B cell (primary cell): ENCODE data around the gene RALA.

ENCODE experiments used
- CTCF ChIP-seq: fragments of 200-600 bp; IDR thresholded peaks from one replicate; pipeline ENCODE4 v1.8.0; 2022; ENCODE audit warnings: antibody characterized with exemption, mild to moderate bottlenecking
- EZH2 ChIP-seq: IDR thresholded peaks from 2 replicates; pipeline ENCODE4 v1.6.1; 2012; ENCODE audit warnings: borderline replicate concordance, low read depth, mild to moderate bottlenecking, moderate library complexity, low read length; ENCODE audit not compliant: insufficient read depth, poor library complexity, severe bottlenecking

- TF ChIP-seq CTCF (no peak), EZH2 (no peak)
Measured at GRCh38 chr7:39574673-39575349, 48.6 kb upstream of the RALA start.
